Measurements from ENCODE around the gene SUN1. TPM values are rescaled to one million over a fixed set of nuclear protein-coding genes. Genes with fewer than 3 reads are reported as not detected.

Gene SUN1
- total RNA-seq, 1 experiment from 2014 or later = 252 TPM

- DNase-seq = no peak
- no TSS peak for BruUV-seq (replicated peaks)
- Mint-ChIP-seq H3K27ac (ENCODE audit: unreplicated experiment) (no peak overlapping the region), H3K4me1 (ENCODE audit: low read depth, unreplicated experiment) (peaks cover 11% of the 10 kb centered on the region), H3K4me3 (ENCODE audit: low read depth, unreplicated experiment) (no peak overlapping the region), H3K9me3 (ENCODE audit: low read depth, unreplicated experiment) (no peaks in the 10 kb centered on the region), H3K27me3 (ENCODE audit: unreplicated experiment) (no peaks in the 10 kb centered on the region), H3K36me3 (ENCODE audit: insufficient read depth, unreplicated experiment) (peaks cover 68% of the 10 kb centered on the region)
- CTCF ChIA-PET = no interaction called here
- intact Hi-C loops (cut with micrococcal nuclease; ENCODE audit: unreplicated experiment) = no loop called here
- TF ChIP-seq, protein P1, sequence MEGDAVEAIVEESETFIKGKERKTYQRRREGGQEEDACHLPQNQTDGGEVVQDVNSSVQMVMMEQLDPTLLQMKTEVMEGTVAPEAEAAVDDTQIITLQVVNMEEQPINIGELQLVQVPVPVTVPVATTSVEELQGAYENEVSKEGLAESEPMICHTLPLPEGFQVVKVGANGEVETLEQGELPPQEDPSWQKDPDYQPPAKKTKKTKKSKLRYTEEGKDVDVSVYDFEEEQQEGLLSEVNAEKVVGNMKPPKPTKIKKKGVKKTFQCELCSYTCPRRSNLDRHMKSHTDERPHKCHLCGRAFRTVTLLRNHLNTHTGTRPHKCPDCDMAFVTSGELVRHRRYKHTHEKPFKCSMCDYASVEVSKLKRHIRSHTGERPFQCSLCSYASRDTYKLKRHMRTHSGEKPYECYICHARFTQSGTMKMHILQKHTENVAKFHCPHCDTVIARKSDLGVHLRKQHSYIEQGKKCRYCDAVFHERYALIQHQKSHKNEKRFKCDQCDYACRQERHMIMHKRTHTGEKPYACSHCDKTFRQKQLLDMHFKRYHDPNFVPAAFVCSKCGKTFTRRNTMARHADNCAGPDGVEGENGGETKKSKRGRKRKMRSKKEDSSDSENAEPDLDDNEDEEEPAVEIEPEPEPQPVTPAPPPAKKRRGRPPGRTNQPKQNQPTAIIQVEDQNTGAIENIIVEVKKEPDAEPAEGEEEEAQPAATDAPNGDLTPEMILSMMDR (IDR thresholded peaks at IDR 0.05; ENCODE audit: unreplicated experiment) = no peak
Measured at GRCh38 chr7:861222-861621, 28.9 kb downstream of the SUN1 start.

DNA sequence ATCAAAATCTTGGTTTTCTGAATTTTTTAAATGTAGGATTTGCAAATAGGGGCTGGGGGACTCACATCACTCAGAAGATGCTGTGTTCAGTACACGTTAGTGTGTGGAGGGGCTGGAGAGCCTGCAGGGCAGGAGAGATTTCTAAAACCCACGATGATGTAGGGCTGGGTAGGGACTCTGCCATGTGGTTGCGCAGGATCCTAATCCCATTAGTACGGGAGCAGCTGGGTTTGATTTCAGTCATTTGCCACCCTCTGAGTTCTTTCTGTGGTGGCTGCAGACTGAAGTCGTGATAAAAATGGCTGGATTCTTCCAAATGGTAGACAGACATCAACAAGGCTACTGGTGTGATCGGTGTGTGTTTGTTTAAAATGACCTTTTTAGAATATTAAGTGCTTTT lies 29.9 kb downstream of the SUN1 start:
- BruUV-seq (replicated peaks) = no TSS peak
- Mint-ChIP-seq H3K4me1 (ENCODE audit: low read depth, unreplicated experiment) (peaks cover 8% of the 10 kb centered on the region), H3K9me3 (ENCODE audit: low read depth, unreplicated experiment) (no peaks in the 10 kb centered on the region), H3K4me3 (ENCODE audit: low read depth, unreplicated experiment) (no peak overlapping the region), H3K27ac (ENCODE audit: unreplicated experiment) (no peak overlapping the region), H3K36me3 (ENCODE audit: insufficient read depth, unreplicated experiment) (peaks cover 68% of the 10 kb centered on the region), H3K27me3 (ENCODE audit: unreplicated experiment) (no peaks in the 10 kb centered on the region)
- TF ChIP-seq, protein P1 (IDR thresholded peaks at IDR 0.05; ENCODE audit: unreplicated experiment) = no peak
- CTCF ChIA-PET = interaction anchor here (0.6 kb wide), 1 partner anchor 56 kb away, joined by 4 read pairs; no protein-coding TSS in a partner anchor
- intact Hi-C loops (cut with micrococcal nuclease; ENCODE audit: unreplicated experiment) = no loop called here
- DNase-seq = no peak

GRCh38 chr7:863106-863505 lies 30.8 kb downstream of the SUN1 start:
- DNase-seq = no peak
- Mint-ChIP-seq H3K4me1 (ENCODE audit: low read depth, unreplicated experiment) (peaks cover 8% of the 10 kb centered on the region), H3K9me3 (ENCODE audit: low read depth, unreplicated experiment) (no peaks in the 10 kb centered on the region), H3K27me3 (ENCODE audit: unreplicated experiment) (no peaks in the 10 kb centered on the region), H3K36me3 (ENCODE audit: insufficient read depth, unreplicated experiment) (peaks cover 73% of the 10 kb centered on the region), H3K27ac (ENCODE audit: unreplicated experiment) (no peak overlapping the region), H3K4me3 (ENCODE audit: low read depth, unreplicated experiment) (no peak overlapping the region)
- intact Hi-C loops (cut with micrococcal nuclease; ENCODE audit: unreplicated experiment) = no loop called here
- CTCF ChIA-PET = interaction anchor here (1.0 kb wide), 1 partner anchor 10 kb away, joined by 3 read pairs; no protein-coding TSS in a partner anchor
- TF ChIP-seq, protein P1 (IDR thresholded peaks at IDR 0.05; ENCODE audit: unreplicated experiment) = no peak
- no TSS peak for BruUV-seq (replicated peaks)

GRCh38 chr7:865921-866320 lies 33.6 kb downstream of the SUN1 start:
- intact Hi-C loops (cut with micrococcal nuclease; ENCODE audit: unreplicated experiment) = no loop called here
- Mint-ChIP-seq H3K36me3 (ENCODE audit: insufficient read depth, unreplicated experiment) (peaks cover 73% of the 10 kb centered on the region), H3K9me3 (ENCODE audit: low read depth, unreplicated experiment) (no peaks in the 10 kb centered on the region), H3K27me3 (ENCODE audit: unreplicated experiment) (no peaks in the 10 kb centered on the region), H3K4me1 (ENCODE audit: low read depth, unreplicated experiment) (peaks cover 7% of the 10 kb centered on the region), H3K27ac (ENCODE audit: unreplicated experiment) (no peak overlapping the region), H3K4me3 (ENCODE audit: low read depth, unreplicated experiment) (no peak overlapping the region)
- BruUV-seq (replicated peaks) = no TSS peak
- DNase-seq = no peak
- CTCF ChIA-PET = no interaction called here
- TF ChIP-seq, protein P1 (IDR thresholded peaks at IDR 0.05; ENCODE audit: unreplicated experiment) = no peak
